Lower leg skin (tissue), 3 donors: ENCODE data around the gene F7.

ENCODE experiments used
- CTCF ChIP-seq, 3 donors: fragments of 450-650 bp; IDR thresholded peaks; one replicate each; pipeline ENCODE4 v1.5.1; 2016; ENCODE audit warnings: antibody characterized with exemption in 3 of 3, mild to moderate bottlenecking in 3 of 3, moderate library complexity in 2 of 3
- POLR2A ChIP-seq, 2 donors: fragments of 450-650 bp; IDR thresholded peaks; one replicate each; pipeline ENCODE4 v1.6.1; 2016 to 2017; ENCODE audit warnings: antibody characterized with exemption in 2 of 2, mild to moderate bottlenecking in 1 of 2, moderate library complexity in 1 of 2

DNA sequence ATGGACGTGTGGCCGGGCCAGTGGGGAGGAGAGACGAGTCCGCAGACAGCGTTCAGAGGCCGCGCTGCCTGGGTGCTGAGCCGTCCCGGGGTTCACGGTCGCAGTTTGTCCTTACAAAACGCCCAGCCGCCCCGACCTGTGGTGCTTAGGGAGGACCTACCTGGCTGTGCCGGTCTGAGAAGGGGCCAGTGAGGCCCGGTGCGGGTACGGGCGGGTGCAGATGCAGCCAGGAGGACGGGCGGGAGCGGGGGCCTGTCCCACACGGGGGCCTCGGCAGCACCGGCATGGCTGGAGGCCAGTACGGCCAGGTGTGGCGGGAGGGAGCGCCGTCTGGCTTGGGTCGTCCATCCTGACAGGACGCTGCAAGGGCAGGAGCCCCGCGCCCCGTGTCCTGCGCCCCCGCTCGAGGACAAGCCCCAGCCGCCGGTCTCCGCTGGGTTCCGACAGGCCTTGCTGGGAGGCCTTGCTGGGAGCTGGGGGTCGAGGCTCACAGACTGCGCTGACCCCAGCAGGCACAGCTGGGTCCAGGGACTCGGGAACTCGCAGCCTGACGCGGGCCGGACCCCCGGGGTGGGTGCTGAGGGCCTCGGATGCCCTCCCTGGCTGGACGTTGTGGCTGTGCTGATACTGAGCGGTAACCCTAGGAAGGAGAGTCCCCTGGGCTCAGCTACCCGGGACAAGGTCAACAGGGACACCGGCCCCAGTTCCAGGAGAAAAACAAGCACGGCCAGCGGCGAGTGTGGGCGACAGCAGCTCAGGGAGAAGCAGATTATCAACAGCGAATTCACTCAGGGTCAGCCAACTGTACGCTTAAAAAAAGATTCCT is 47.6 kb downstream of the F7 start:
- TF ChIP-seq CTCF (IDR thresholded peaks at IDR 0.05) (no peak), POLR2A (IDR thresholded peaks at IDR 0.05) (no peak)
